ENCODE data around the gene HOXC4.
"Not testable (repeated sequence)": the region's sequence is repeated elsewhere in the genome, so short reads cannot be mapped to it uniquely, and the experiment has no call there.

The HOXC4 gene

GRCh38 chr12:54074308-54074707 is 20.7 kb downstream of the HOXC4 start:
- ATAC-seq (replicated peaks) (no peak), DNase-seq (no peak)
- Mint-ChIP-seq H3K36me3 (ENCODE audit: insufficient read depth) (no peaks in the 10 kb centered on the region), H3K27me3 (peaks cover 11 to 53% of the 10 kb centered on the region in 2 donors), H3K9me3 (no peaks in the 10 kb centered on the region), H3K27ac (no peak overlapping the region), H3K4me1 (ENCODE audit: low read depth in 2 of 2) (peaks cover 0 to 6% of the 10 kb centered on the region in 2 donors), H3K4me3 (no peak overlapping the region)

- no peak for ATAC-seq (replicated peaks)
- Mint-ChIP-seq H3K36me3 (ENCODE audit: insufficient read depth) (no peaks in the 10 kb centered on the region), H3K27ac (no peak overlapping the region), H3K9me3 (no peaks in the 10 kb centered on the region), H3K27me3 (peaks cover 11 to 42% of the 10 kb centered on the region in 2 donors), H3K4me3 (no peak overlapping the region), H3K4me1 (ENCODE audit: low read depth in 2 of 2) (peaks cover 0 to 9% of the 10 kb centered on the region in 2 donors)
- no peak for DNase-seq
Observed at GRCh38 chr12:54075409-54075808, 21.8 kb downstream of the HOXC4 start.

DNA sequence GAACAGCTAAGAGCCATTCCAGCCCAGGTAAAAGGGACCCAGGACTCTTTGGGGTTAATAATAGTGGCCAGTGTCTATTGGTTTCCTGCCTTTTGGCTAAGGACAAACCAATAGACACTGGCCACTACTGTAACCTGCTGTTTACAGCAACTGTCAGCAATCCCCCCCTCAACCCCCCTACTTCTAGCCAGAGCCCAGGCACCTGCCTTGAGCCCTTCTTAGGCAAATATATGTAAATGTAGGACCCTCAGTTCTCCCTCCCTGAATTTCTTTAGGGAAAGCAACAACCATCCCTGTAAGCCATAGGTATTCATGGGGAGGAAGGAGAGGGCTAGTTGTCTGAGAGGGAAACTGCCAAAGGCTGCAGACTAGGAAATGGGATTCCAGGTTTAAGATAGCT is 22.3 kb downstream of the HOXC4 start:
- peaks cover 1 to 14% of the 10 kb centered on the region in 2 donors for H3K4me1 Mint-ChIP-seq (ENCODE audit: low read depth in 2 of 2)
- H3K27ac Mint-ChIP-seq = no peak overlapping the region
- H3K27me3 Mint-ChIP-seq = peaks cover 6 to 37% of the 10 kb centered on the region in 2 donors
- H3K36me3 Mint-ChIP-seq (ENCODE audit: insufficient read depth) = peaks cover 3% of the 10 kb centered on the region
- no peaks in the 10 kb centered on the region for H3K9me3 Mint-ChIP-seq
- no peak for ATAC-seq (replicated peaks)
- no peak overlapping the region for H3K4me3 Mint-ChIP-seq
- no peak for DNase-seq

GRCh38 chr12:54077843-54078242 is 24.2 kb downstream of the HOXC4 start:
- not testable (repeated sequence) for DNase-seq; H3K27ac Mint-ChIP-seq; ATAC-seq (replicated peaks)

GRCh38 chr12:54079115-54079514 is 25.5 kb downstream of the HOXC4 start:
- not testable (repeated sequence) for ATAC-seq (replicated peaks); DNase-seq; H3K4me3 Mint-ChIP-seq; H3K9me3 Mint-ChIP-seq
- H3K36me3 Mint-ChIP-seq (ENCODE audit: insufficient read depth) = peaks cover 10% of the 10 kb centered on the region
- H3K4me1 Mint-ChIP-seq (ENCODE audit: low read depth in 2 of 2) = peaks cover 19 to 37% of the 10 kb centered on the region in 2 donors
- H3K27ac Mint-ChIP-seq = peak overlapping the region; percentile 14 to 67
- peaks cover 0 to 15% of the 10 kb centered on the region in 2 donors for H3K27me3 Mint-ChIP-seq

More at GRCh38 chr12:54077843-54078242, 24.2 kb downstream of the HOXC4 start:
- H3K4me3 Mint-ChIP-seq, H3K9me3 Mint-ChIP-seq: not testable (repeated sequence)
- Mint-ChIP-seq H3K27me3 (peaks cover 0 to 27% of the 10 kb centered on the region in 2 donors), H3K36me3 (ENCODE audit: insufficient read depth) (peaks cover 10% of the 10 kb centered on the region), H3K4me1 (ENCODE audit: low read depth in 2 of 2) (peaks cover 11 to 30% of the 10 kb centered on the region in 2 donors)

DNA sequence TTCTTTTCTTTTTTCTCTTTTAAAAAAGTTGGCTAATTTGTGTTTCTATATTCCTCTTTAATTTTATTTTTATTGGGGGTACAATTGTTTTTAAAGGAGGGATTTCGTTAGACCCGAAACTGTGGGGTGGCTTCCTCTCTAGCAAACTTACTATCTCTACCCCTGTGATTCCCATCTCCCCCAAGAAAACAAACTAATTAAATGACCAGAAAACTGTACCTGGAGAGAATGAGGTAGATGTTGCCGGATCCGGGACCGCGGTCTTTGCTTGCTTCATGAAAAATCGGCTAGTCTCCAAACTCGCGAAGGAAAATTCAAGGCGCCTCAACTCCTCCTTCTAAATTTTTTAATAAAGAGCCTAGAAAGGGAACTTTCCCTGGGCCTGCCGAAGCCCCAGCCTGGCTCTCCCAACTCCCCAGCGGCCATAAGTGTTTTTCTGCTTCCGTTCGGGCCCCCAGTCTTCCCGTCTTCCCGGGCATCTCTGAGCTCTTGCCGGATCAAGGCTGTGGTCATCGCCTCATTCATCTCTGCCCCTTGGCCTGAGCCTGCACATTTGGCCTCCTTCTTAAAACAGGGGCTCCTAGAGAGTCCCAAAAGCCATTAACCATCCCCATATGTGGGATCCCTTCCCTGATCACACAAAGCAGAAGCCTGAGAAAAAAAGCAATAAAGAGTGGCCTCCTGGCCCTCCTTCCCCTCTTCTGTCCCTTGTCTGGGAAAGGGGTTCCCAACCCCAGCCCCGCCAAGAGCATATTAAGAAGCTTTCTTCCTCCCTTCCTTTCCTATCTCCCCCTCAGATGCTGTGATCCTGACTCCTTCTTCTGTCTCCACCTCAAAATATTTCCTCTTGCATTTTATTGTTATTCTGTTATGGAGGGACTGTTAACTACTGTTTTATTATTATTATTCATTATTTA is 26.6 kb downstream of the HOXC4 start:
- H3K9me3 Mint-ChIP-seq; DNase-seq; H3K27me3 Mint-ChIP-seq; ATAC-seq (replicated peaks): not testable (repeated sequence)
- Mint-ChIP-seq H3K4me3 (peak overlapping the region in 1 of 2 donors; percentile 86), H3K36me3 (ENCODE audit: insufficient read depth) (peaks cover 10% of the 10 kb centered on the region), H3K27ac (peak overlapping the region; percentile 86 to 98), H3K4me1 (ENCODE audit: low read depth in 2 of 2) (peaks cover 19 to 37% of the 10 kb centered on the region in 2 donors)

DNA sequence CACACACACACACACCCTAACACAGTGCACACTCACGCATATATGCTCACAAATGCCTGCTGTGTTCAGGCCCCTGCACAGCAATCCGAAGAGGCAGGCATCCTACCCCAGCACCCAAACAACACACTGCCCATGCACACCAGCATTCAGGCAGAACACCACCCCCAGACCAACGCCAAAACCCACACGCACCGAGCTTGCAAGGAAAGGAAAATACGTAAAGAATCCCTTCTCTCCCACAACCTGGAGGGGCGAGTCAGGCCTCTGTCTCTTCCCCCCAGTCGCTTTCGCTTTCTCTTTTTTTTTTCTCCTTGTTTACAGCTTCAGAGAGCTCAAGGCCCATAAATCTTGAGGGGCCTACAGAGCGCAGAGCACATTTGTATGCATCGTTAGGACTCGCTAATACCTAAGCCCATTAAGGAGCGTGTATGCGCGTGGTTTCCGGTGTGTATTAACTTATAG is 27.4 kb downstream of the HOXC4 start:
- not testable (repeated sequence) for H3K9me3 Mint-ChIP-seq; ATAC-seq (replicated peaks)
- peak; percentile 3 to 47 (median 4) for DNase-seq
- Mint-ChIP-seq H3K27me3 (peaks cover 0 to 14% of the 10 kb centered on the region in 2 donors), H3K4me1 (ENCODE audit: low read depth in 2 of 2) (peaks cover 19 to 37% of the 10 kb centered on the region in 2 donors), H3K36me3 (ENCODE audit: insufficient read depth) (peaks cover 10% of the 10 kb centered on the region), H3K27ac (peak overlapping the region; percentile 86 to 98), H3K4me3 (peak overlapping the region; percentile 82 to 86)

- Mint-ChIP-seq H3K27me3 (peaks cover 0 to 21% of the 10 kb centered on the region in 2 donors), H3K4me1 (ENCODE audit: low read depth in 2 of 2) (peaks cover 19 to 37% of the 10 kb centered on the region in 2 donors)
Observed at GRCh38 chr12:54081581-54082396, 28.2 kb downstream of the HOXC4 start.

DNA sequence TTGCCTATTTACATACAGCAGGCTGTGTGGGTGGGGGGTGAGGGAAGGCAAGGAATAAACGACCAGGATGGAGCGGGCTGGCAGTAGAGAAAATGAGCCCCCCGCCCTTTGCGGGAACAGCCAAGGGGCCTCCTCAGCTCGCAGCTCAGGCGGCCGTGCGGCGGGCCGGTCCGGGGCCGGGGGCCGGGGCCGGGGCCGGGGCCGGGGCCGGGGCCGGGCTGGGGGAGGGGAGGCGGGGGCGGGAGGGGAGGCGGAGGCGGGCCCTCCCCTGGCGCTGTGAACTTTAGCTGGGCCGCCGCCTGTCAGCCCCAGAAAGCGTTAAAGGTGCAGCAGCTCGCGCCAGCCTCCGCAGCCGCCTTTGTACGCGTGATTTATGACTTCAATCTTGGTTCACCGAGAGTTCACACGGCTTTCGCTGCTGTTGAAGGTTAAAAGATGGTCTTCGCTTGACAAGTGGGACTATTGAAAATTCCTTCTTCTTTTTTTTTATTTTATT is 28.8 kb downstream of the HOXC4 start:
- peak overlapping the region; percentile 86 to 98 for H3K27ac Mint-ChIP-seq
- peaks cover 19 to 37% of the 10 kb centered on the region in 2 donors for H3K4me1 Mint-ChIP-seq (ENCODE audit: low read depth in 2 of 2)
- ATAC-seq (replicated peaks) (peak; percentile 46), DNase-seq (peak; percentile 41 to 45 (median 41))
- H3K27me3 Mint-ChIP-seq = peaks cover 0 to 21% of the 10 kb centered on the region in 2 donors
- H3K36me3 Mint-ChIP-seq (ENCODE audit: insufficient read depth) = peaks cover 10% of the 10 kb centered on the region
- H3K4me3 Mint-ChIP-seq = peak overlapping the region; percentile 82 to 86
- no peaks in the 10 kb centered on the region for H3K9me3 Mint-ChIP-seq

More at GRCh38 chr12:54081581-54082396, 28.2 kb downstream of the HOXC4 start:
- peak overlapping the region; percentile 82 to 86 for H3K4me3 Mint-ChIP-seq
- H3K27ac Mint-ChIP-seq = peak overlapping the region; percentile 86 to 98
- not testable (repeated sequence) for ATAC-seq (replicated peaks); H3K9me3 Mint-ChIP-seq
- peak in 2 of 3 experiments; percentile 15 to 35 for DNase-seq
- peaks cover 10% of the 10 kb centered on the region for H3K36me3 Mint-ChIP-seq (ENCODE audit: insufficient read depth)

GRCh38 chr12:54088011-54088410 is 34.4 kb downstream of the HOXC4 start:
- not testable (repeated sequence) for H3K9me3 Mint-ChIP-seq; H3K36me3 Mint-ChIP-seq (ENCODE audit: insufficient read depth); H3K27ac Mint-ChIP-seq; ATAC-seq (replicated peaks); H3K4me3 Mint-ChIP-seq; DNase-seq
- H3K27me3 Mint-ChIP-seq = peaks cover 34 to 64% of the 10 kb centered on the region in 2 donors
- H3K4me1 Mint-ChIP-seq (ENCODE audit: low read depth in 2 of 2) = peaks cover 9 to 13% of the 10 kb centered on the region in 2 donors

DNA sequence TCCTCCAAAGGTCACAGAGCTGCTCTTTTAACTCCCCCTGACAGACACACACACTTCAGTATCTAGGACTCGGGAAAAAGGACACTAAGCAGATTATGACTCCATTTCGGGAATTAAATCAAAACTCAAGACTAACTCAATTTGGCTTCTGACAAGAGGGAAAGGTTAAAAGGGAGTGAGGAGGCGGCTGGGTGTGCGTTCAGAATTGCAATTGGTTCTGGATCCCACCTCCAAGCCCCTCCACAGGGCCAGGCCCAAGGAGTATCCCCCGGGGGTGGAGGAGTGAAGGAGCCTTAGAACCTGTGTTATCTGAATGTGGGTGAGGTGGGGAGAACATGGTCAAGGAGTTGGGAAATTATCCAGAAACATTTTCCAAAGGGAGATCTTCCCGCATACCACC is 35.8 kb downstream of the HOXC4 start:
- H3K4me1 Mint-ChIP-seq (ENCODE audit: low read depth in 2 of 2); H3K27ac Mint-ChIP-seq; H3K9me3 Mint-ChIP-seq; ATAC-seq (replicated peaks); H3K36me3 Mint-ChIP-seq (ENCODE audit: insufficient read depth); DNase-seq: not testable (repeated sequence)
- H3K27me3 Mint-ChIP-seq = peaks cover 34 to 79% of the 10 kb centered on the region in 2 donors
- H3K4me3 Mint-ChIP-seq = peak overlapping the region in 1 of 2 donors; percentile 12

DNA sequence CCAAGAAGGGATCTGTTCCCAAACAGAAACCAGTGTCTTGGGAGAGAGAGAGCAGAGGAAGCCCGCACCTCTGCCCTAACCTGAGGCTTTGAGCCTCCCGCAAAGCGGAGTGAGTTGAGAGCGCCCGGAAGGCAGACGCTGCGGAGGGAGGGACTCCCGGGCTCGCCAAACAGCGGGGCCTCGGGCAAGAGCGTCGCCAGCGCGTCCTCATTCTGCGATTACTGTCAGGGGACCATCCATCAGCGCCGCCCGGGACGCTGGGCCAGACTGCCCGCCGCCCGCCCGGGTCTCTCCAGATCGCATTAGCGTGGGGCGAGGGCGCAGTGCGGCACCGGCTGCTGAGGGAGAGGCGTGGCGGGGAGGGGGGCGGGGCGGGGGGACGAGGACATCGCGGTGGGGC is 36.7 kb downstream of the HOXC4 start:
- H3K4me3 Mint-ChIP-seq = peak overlapping the region; percentile 72 to 75
- H3K4me1 Mint-ChIP-seq (ENCODE audit: low read depth in 2 of 2); H3K36me3 Mint-ChIP-seq (ENCODE audit: insufficient read depth); H3K27ac Mint-ChIP-seq; H3K9me3 Mint-ChIP-seq; DNase-seq; ATAC-seq (replicated peaks): not testable (repeated sequence)
- peaks cover 34 to 81% of the 10 kb centered on the region in 2 donors for H3K27me3 Mint-ChIP-seq

- not testable (repeated sequence) for H3K36me3 Mint-ChIP-seq (ENCODE audit: insufficient read depth); DNase-seq; ATAC-seq (replicated peaks); H3K9me3 Mint-ChIP-seq; H3K27ac Mint-ChIP-seq; H3K4me3 Mint-ChIP-seq; H3K4me1 Mint-ChIP-seq (ENCODE audit: low read depth in 2 of 2)
- peaks cover 34 to 92% of the 10 kb centered on the region in 2 donors for H3K27me3 Mint-ChIP-seq
Observed at GRCh38 chr12:54092943-54093342, 39.3 kb downstream of the HOXC4 start.
